ENCODE results near the gene OR2T35. TPM values are rescaled to one million over a fixed set of nuclear protein-coding genes. Genes with fewer than 3 reads are reported as not detected.
"Not testable (repeated sequence)": the region's sequence is repeated elsewhere in the genome, so short reads cannot be mapped to it uniquely, and the experiment has no call there.

OR2T35 gene
- total and polyA plus RNA-seq, 2 donors, result not detected

DNA sequence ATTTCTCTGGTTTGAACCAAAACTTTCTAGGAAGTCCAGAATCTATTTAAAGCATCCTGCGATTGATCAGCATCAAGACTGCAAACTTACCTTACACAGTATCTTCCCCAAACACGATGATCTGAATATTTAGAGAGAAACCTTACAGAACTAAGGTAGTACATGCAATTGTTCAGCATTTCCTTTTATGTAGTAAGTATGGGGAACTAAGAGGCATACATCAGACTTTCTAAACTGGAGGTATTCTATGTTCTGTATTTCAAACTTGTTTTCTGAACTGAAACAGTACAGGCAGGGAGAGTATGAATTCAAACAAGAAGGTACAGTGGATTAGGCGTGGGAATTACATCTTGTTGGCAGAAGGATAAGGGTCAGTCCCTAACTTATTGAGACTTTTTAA is 10.3 kb upstream of the OR2T35 start, which contains the start of gene OR2T27:
Gene OR2T27 (minus strand): TSS at position 175 of the 400 bp plus-strand sequence. CDS start 4,644 bp downstream, outside the sequence.
- not testable (repeated sequence) for H3K36me3 ChIP-seq (ENCODE audit: control insufficient read depth in 2 of 2, insufficient read depth in 2 of 2, low read length in 1 of 2); H3K9me3 ChIP-seq (ENCODE audit: control insufficient read depth in 2 of 2, insufficient read depth in 1 of 2, low read length in 1 of 2); H3K4me3 ChIP-seq (ENCODE audit: low read length in 2 of 2); H3K27me3 ChIP-seq (ENCODE audit: control insufficient read depth in 2 of 2, insufficient read depth in 1 of 2, low read length in 1 of 2); H3K27ac ChIP-seq (ENCODE audit: low read depth in 1 of 2, low read length in 1 of 2); DNase-seq (ENCODE audit: low read depth in 6 of 9, low spot score in 9 of 9); H3K4me1 ChIP-seq (ENCODE audit: control insufficient read depth in 2 of 2, insufficient read depth in 2 of 2, low read length in 2 of 2)
- 99% methylated on average over 3 of the region's 3 CpGs for WGBS

DNA sequence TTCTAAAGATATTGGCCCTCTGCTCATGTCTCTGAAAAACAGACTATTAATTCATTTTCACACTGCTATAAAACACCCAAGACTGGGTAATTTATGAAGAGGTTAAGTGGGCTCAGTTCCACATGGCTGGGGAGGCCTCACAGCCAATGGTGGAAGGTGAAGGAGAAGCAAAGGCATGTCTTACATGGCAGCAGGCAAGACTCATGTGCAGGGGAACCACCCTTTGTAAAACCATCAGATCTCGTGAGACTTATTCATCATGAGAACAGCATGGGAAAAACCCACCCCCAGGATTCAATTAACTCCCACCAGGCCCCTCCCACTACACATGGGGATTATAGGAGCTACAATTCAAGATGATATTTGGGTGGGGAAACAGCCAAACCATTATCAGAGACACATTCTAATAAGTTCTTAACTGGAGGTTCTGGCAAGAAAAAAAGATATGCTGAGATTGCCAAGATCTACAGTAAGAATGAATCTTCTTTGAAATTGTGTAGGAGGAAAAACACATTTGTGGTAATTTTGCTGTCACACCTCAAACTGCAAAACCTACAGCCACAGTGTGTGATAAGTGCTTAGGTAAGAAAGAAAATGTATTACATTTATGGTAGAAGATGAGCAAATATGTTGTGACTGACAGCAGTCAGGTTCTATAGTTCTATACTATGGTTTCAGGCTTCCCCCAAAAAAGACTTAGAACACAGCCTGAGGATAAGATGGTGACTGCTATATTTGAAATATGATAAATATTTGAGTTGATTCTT is 3.9 kb upstream of the OR2T35 start:
- no CpG with 5 or more reads among the region's 1 CpG for WGBS
- H3K4me3 ChIP-seq (ENCODE audit: low read length in 2 of 2); H3K27me3 ChIP-seq (ENCODE audit: control insufficient read depth in 2 of 2, insufficient read depth in 1 of 2, low read length in 1 of 2); H3K9me3 ChIP-seq (ENCODE audit: control insufficient read depth in 2 of 2, insufficient read depth in 1 of 2, low read length in 1 of 2); H3K36me3 ChIP-seq (ENCODE audit: control insufficient read depth in 2 of 2, insufficient read depth in 2 of 2, low read length in 1 of 2); DNase-seq (ENCODE audit: low read depth in 6 of 9, low spot score in 9 of 9); H3K4me1 ChIP-seq (ENCODE audit: control insufficient read depth in 2 of 2, insufficient read depth in 2 of 2, low read length in 2 of 2); H3K27ac ChIP-seq (ENCODE audit: low read depth in 1 of 2, low read length in 1 of 2): not testable (repeated sequence)

DNA sequence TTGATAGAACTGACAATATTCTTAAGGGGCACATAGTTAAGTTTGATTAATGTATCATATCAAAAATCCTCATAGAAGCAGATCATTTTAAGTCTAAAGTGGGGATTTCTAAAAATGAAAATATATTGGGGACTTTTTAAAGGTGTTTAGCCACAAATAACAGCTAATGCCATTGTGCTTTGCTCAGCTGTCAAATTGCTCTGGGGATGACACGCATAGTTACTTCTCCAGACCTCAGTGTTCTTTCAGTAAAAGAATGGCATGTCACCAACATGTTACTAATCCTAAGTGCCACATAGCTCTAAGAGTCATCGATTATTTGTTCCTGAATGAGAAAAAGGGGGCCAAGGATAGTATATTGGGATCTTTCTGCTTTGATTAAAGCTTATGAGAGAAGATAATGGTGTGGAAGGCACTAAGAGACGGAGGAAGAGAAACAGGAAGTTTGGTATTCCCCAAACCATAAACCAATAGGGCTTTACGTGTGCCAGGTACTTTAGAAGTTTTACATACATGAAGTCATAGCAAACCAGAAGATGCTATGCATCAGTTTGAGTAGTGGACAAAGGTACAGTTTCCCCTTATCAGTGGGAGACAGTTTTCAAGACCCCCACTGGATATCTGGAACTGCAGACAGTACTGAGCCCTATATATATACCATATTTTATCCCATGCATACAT is 2.0 kb downstream of the OR2T35 start:
- H3K9me3 ChIP-seq (ENCODE audit: control insufficient read depth in 2 of 2, insufficient read depth in 1 of 2, low read length in 1 of 2); H3K27ac ChIP-seq (ENCODE audit: low read depth in 1 of 2, low read length in 1 of 2); H3K27me3 ChIP-seq (ENCODE audit: control insufficient read depth in 2 of 2, insufficient read depth in 1 of 2, low read length in 1 of 2); DNase-seq (ENCODE audit: low read depth in 6 of 9, low spot score in 9 of 9); H3K36me3 ChIP-seq (ENCODE audit: control insufficient read depth in 2 of 2, insufficient read depth in 2 of 2, low read length in 1 of 2); H3K4me3 ChIP-seq (ENCODE audit: low read length in 2 of 2); H3K4me1 ChIP-seq (ENCODE audit: control insufficient read depth in 2 of 2, insufficient read depth in 2 of 2, low read length in 2 of 2): not testable (repeated sequence)
- WGBS, result no CpG with 5 or more reads among the region's 4 CpGs

DNA sequence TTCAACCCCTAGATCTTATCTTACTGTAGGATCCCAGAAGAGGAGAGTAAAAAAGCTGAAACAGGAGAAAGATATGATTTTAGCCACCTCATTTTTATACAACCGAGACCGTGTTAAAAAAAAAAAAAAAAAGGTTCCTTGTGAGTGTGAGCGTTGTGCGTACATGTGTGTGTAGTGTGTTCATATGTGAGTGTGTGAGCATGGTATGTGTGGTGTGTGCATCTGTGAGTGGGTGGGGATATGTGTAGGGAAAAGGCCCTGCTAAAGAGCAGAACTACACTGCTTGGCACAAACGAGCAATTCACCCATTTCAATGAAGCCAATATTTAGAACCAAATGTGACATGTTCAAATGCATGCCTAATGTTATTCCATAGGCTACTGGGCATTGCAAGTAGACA is 3.5 kb downstream of the OR2T35 start:
- not testable (repeated sequence) for H3K9me3 ChIP-seq (ENCODE audit: control insufficient read depth in 2 of 2, insufficient read depth in 1 of 2, low read length in 1 of 2); DNase-seq (ENCODE audit: low read depth in 6 of 9, low spot score in 9 of 9); H3K27ac ChIP-seq (ENCODE audit: low read depth in 1 of 2, low read length in 1 of 2); H3K4me3 ChIP-seq (ENCODE audit: low read length in 2 of 2); H3K36me3 ChIP-seq (ENCODE audit: control insufficient read depth in 2 of 2, insufficient read depth in 2 of 2, low read length in 1 of 2); H3K4me1 ChIP-seq (ENCODE audit: control insufficient read depth in 2 of 2, insufficient read depth in 2 of 2, low read length in 2 of 2); H3K27me3 ChIP-seq (ENCODE audit: control insufficient read depth in 2 of 2, insufficient read depth in 1 of 2, low read length in 1 of 2)
- 98% methylated on average over 4 of the region's 5 CpGs for WGBS

DNA sequence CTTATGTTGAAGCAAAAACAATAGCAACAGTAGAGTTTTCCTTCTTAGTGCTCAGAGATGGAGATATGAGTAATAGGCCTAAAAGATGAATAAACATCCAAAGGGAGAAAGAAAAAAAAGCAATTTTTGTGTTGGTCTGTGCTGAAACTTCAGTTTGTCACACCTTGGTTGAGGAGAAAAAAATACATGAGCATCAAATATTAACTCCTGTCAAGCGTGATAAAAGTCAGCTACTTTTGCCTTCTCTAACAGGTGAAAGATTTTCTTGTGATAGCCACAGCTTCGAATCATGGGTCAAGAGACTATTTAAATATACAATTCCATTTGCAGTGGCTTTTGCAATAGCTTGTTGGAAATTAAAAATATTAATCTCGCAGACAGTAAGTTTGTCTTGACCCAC is 4.2 kb downstream of the OR2T35 start:
- H3K4me1 ChIP-seq (ENCODE audit: control insufficient read depth in 2 of 2, insufficient read depth in 2 of 2, low read length in 2 of 2); H3K9me3 ChIP-seq (ENCODE audit: control insufficient read depth in 2 of 2, insufficient read depth in 1 of 2, low read length in 1 of 2); H3K4me3 ChIP-seq (ENCODE audit: low read length in 2 of 2); H3K27ac ChIP-seq (ENCODE audit: low read depth in 1 of 2, low read length in 1 of 2); DNase-seq (ENCODE audit: low read depth in 6 of 9, low spot score in 9 of 9); H3K27me3 ChIP-seq (ENCODE audit: control insufficient read depth in 2 of 2, insufficient read depth in 1 of 2, low read length in 1 of 2); H3K36me3 ChIP-seq (ENCODE audit: control insufficient read depth in 2 of 2, insufficient read depth in 2 of 2, low read length in 1 of 2): not testable (repeated sequence)
- WGBS, result no CpG with 5 or more reads among the region's 3 CpGs

DNA sequence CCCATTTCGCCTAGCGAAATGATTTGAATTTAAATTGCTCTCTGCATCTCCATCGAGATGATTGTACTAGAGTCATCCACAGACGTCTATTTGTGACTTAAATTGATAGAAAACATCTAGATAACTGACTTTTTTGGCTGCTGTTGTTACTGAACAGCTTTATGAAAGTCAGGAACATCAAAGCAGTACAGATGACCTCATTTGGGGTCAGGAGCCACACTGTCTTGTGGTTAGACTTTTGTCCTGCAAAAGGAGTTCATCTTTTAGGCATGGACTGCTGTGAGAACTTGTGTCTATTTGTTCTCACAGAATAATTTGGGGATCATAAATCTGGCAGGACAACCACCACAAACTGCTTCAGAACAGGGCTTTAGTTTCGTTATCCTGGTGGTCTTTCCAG is 5.4 kb downstream of the OR2T35 start:
- WGBS, result no CpG with 5 or more reads among the region's 5 CpGs
- not testable (repeated sequence) for H3K9me3 ChIP-seq (ENCODE audit: control insufficient read depth in 2 of 2, insufficient read depth in 1 of 2, low read length in 1 of 2); H3K4me1 ChIP-seq (ENCODE audit: control insufficient read depth in 2 of 2, insufficient read depth in 2 of 2, low read length in 2 of 2); DNase-seq (ENCODE audit: low read depth in 6 of 9, low spot score in 9 of 9); H3K36me3 ChIP-seq (ENCODE audit: control insufficient read depth in 2 of 2, insufficient read depth in 2 of 2, low read length in 1 of 2); H3K27me3 ChIP-seq (ENCODE audit: control insufficient read depth in 2 of 2, insufficient read depth in 1 of 2, low read length in 1 of 2); H3K4me3 ChIP-seq (ENCODE audit: low read length in 2 of 2); H3K27ac ChIP-seq (ENCODE audit: low read depth in 1 of 2, low read length in 1 of 2)

DNA sequence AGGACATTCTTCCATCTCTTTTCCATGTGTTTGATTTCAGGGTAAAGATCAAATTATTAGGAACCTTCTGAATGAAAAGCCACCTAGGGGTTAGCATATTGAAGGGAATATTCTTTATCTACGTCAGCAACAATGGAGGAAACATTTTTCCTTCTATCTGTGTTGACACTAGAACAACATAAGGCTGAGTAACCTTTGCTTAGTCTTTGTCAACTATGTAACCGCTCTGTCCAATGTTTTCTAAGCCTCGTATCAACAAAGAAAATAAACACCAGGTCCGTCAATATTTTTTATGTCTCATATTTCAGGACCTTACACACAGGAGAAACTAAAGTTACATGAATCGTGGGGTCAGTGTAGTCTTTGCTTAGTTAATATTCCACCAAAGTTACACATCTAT is 8.5 kb downstream of the OR2T35 start:
- 86% methylated on average over 2 of the region's 5 CpGs for WGBS
- H3K27me3 ChIP-seq (ENCODE audit: control insufficient read depth in 2 of 2, insufficient read depth in 1 of 2, low read length in 1 of 2); DNase-seq (ENCODE audit: low read depth in 6 of 9, low spot score in 9 of 9); H3K36me3 ChIP-seq (ENCODE audit: control insufficient read depth in 2 of 2, insufficient read depth in 2 of 2, low read length in 1 of 2); H3K9me3 ChIP-seq (ENCODE audit: control insufficient read depth in 2 of 2, insufficient read depth in 1 of 2, low read length in 1 of 2); H3K27ac ChIP-seq (ENCODE audit: low read depth in 1 of 2, low read length in 1 of 2); H3K4me1 ChIP-seq (ENCODE audit: control insufficient read depth in 2 of 2, insufficient read depth in 2 of 2, low read length in 2 of 2); H3K4me3 ChIP-seq (ENCODE audit: low read length in 2 of 2): not testable (repeated sequence)

DNA sequence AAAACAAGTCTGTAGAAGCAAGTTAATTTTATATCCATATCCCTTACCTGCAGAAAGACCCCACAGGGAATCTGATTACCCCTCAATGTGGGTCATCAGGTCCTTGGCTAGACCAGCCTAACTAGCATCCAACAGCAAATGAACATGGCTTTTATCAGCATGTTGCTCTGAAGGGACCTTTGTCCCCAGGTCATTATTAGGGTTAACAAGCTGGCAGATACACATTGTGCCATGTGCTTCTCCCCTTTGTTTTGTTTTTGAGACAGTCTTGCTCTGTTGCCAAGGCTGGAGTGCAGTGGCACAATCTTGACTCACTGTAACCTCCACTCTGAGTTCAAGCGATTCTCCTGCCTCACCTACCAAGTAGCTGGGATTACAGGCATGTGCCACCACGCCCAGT is 10.1 kb downstream of the OR2T35 start, which contains the start of gene OR2T11:
Gene OR2T11 (minus strand): TSS at position 101 of the 400 bp plus-strand sequence. CDS start 7,963 bp downstream, outside the sequence.
- no CpG with 5 or more reads among the region's 2 CpGs for WGBS
- H3K27me3 ChIP-seq (ENCODE audit: control insufficient read depth in 2 of 2, insufficient read depth in 1 of 2, low read length in 1 of 2); H3K9me3 ChIP-seq (ENCODE audit: control insufficient read depth in 2 of 2, insufficient read depth in 1 of 2, low read length in 1 of 2); H3K4me1 ChIP-seq (ENCODE audit: control insufficient read depth in 2 of 2, insufficient read depth in 2 of 2, low read length in 2 of 2); H3K36me3 ChIP-seq (ENCODE audit: control insufficient read depth in 2 of 2, insufficient read depth in 2 of 2, low read length in 1 of 2); H3K4me3 ChIP-seq (ENCODE audit: low read length in 2 of 2); H3K27ac ChIP-seq (ENCODE audit: low read depth in 1 of 2, low read length in 1 of 2); DNase-seq (ENCODE audit: low read depth in 6 of 9, low spot score in 9 of 9): not testable (repeated sequence)

DNA sequence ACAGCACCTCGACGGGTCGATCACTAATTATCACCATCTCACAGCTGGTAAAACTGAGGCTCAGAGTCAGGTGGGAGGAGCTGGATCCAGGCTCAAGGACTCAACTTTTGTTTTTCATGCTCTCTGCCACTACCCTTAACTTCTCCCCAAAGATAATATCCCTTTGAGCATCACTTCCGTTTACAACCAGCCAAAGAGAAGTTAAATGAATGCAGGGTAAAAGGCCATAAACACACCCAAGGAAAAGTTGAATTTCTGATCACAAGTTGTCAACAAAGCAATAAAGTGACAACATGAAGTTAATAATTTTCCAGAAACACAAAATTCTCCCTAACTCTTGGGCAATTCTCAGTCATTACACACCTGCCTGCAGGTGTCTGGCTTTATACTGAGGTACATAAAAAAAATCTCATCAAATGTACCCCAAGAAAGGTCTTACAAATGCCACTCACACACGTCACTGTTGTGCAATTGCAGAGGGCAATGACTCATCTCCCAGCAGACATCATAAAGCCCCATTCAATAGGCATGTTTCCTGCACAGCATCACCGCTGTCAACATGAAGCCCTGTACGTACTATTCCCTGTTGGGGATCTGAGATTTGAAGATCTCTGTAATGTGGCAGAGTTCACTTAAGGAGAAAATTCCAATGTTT is 13.6 kb downstream of the OR2T35 start:
- no peaks in the 10 kb centered on the region for H3K9me3 ChIP-seq (ENCODE audit: control insufficient read depth in 2 of 2, insufficient read depth in 1 of 2, low read length in 1 of 2)
- H3K36me3 ChIP-seq (ENCODE audit: control insufficient read depth in 2 of 2, insufficient read depth in 2 of 2, low read length in 1 of 2), result no peaks in the 10 kb centered on the region
- H3K27ac ChIP-seq (ENCODE audit: low read depth in 1 of 2, low read length in 1 of 2), result no peak overlapping the region
- H3K4me3 ChIP-seq (ENCODE audit: low read length in 2 of 2), result no peak overlapping the region
- H3K27me3 ChIP-seq (ENCODE audit: control insufficient read depth in 2 of 2, insufficient read depth in 1 of 2, low read length in 1 of 2), result no peaks in the 10 kb centered on the region
- 84% methylated on average over 7 of the region's 7 CpGs for WGBS
- H3K4me1 ChIP-seq (ENCODE audit: control insufficient read depth in 2 of 2, insufficient read depth in 2 of 2, low read length in 2 of 2), result no peaks in the 10 kb centered on the region
- DNase-seq (ENCODE audit: low read depth in 6 of 9, low spot score in 9 of 9), result no peak
